Skin of body (tissue), 2 donors: ENCODE data around the gene MOSMO. TPM values are rescaled to one million over a fixed set of nuclear protein-coding genes. Genes with fewer than 3 reads are reported as not detected.
"Not testable (repeated sequence)": the region's sequence is repeated elsewhere in the genome, so short reads cannot be mapped to it uniquely, and the experiment has no call there.

Experiments
- DNase-seq: peaks from one replicate; lab custom pipeline; 2025; lab: John Stamatoyannopoulos, UW
- total RNA-seq: library from RNA; depleted of rRNA; stranded (reverse); fragments of >200 nt; gene quantifications from one replicate; pipeline ENCODE4 v1.2.3, GENCODE V29; 2014

MOSMO gene
- total RNA-seq, 1 donor from 2014 or later, result 13.6 TPM

- not testable (repeated sequence) for DNase-seq
These were observed 36.0 kb downstream of the MOSMO start for GRCh38 chr16:22043882-22044281.

- not testable (repeated sequence) for DNase-seq
These were observed 38.0 kb downstream of the MOSMO start for GRCh38 chr16:22045888-22046287.

- DNase-seq, result no peak
These were observed 43.1 kb downstream of the MOSMO start for GRCh38 chr16:22050963-22051362.

GRCh38 chr16:22052980-22053379 is 45.1 kb downstream of the MOSMO start:
- DNase-seq, result no peak

DNA sequence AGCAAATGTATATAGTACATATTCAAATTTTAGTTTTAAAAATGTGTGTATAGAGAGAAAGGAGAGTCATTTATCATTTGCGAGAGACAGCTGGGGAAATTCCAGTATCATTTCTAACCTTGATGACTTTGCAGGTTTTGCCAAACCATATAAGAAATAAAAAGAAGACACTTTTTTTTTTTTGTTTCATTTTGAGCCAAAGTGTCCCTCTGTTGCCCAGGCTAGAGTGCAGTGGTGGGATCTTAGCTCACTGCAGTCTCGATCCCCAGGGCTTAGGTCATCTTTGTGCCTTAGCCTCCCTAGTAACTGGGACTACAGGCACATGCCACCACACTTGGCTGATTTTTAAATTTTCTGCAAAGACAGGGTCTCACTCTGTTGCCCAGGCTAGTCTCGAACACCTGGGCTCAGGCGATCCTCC is 46.0 kb downstream of the MOSMO start:
- DNase-seq, result no peak

DNA sequence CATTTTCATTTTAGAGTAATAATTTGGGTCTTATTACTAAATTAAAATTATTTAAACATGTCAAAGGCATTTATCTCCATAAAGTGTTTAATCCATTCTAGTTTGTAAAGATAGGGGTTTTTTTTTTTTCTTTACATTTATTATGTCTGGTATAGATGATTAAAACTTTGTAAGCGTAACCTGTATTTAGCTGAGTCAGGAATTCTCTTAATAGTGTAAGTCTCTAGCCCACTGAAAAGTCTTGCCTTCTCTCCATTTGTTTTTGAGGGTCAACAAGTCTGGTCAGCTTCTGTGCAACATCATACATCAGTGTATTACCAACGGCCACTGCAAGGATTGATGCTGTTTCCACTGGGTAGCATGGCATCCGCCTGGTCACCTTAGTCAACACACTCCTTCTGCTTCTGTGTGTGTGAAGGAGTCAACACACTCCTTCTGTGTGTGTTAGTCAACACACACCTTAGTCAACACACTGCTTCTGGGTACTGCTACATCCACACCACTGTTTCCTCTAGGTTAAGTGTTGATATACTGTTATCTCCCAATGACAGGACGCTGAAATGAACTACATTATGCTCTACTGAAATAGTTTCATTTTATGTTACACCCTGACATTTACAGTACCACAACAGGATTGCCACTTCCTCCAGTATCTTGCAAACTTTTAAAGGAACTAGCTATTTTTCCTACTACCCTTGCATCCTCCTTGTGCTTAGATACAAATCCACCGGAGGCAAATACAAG is 47.1 kb downstream of the MOSMO start:
- DNase-seq, result no peak

GRCh38 chr16:22055881-22056280 is 48.0 kb downstream of the MOSMO start:
- DNase-seq, result no peak

GRCh38 chr16:22063888-22064467 is 56.1 kb downstream of the MOSMO start:
- DNase-seq, result no peak

DNA sequence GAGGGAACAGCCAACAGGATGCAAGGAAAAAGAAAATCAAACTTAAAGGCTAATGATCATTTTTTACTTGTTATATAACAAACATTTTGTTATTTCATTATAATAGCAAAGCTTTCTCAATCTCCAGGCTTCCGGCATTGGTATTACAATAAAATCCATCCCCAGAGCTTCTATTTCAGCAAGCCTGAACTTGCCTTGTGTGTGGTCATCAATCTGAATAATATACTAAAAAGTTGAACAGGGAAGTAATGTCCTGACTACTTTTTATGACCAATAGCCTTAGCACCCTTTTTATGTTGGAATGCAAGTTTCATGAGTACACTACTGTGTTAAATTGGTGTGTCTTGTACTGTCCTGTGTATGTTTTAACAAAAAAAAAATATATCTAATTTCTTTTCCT is 57.3 kb downstream of the MOSMO start:
- DNase-seq, result no peak

GRCh38 chr16:22070361-22071330 is 62.7 kb downstream of the MOSMO start:
- DNase-seq, result no peak

DNA sequence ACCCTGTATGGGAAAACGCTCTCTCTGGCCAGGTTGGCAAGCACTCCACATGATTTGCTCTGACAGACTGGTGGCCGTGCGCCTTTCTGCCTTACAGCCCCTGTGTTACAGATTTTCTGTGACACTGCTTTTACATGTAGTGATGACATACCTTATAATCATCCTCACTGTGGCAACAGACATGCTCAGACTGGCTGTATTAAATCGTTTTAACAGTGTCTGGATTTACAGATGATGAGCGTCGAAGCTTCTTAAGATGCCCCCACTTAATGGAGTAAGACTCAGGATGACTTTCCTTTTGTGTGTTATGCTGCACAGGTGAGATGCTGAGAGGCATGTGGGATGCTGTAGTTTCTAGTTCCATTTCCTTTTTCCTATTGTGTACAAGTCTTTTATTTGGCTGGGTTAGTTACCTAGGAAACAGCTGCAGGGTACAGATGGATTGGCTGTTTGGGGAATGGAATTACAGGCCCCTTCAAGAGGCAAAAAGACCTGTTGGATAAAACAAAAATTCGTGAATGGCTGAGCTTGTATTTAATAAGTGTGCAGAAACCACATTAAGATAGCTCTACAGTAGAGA is 63.5 kb downstream of the MOSMO start:
- no peak for DNase-seq

DNA sequence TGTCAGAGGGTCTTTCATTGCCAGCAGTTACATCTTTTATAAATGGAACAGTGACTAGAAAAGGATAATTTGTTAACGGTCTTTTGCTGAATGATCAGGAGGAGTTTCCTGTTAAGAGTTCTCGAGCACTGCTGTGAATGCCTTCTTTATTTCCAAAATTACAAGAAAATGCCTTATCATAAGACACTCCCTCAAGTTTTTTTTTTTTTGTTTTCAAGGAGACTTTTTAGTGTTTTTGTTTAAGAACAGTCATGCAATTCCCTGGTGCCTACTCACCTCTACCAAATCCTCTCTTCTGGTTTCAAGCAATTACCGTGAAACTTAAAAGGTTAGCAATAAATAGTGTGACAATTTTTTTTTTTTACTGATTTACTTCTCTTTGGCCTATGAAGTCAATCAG is 65.4 kb downstream of the MOSMO start:
- DNase-seq, result no peak

GRCh38 chr16:22075043-22075757 is 67.3 kb downstream of the MOSMO start:
- no peak for DNase-seq

DNA sequence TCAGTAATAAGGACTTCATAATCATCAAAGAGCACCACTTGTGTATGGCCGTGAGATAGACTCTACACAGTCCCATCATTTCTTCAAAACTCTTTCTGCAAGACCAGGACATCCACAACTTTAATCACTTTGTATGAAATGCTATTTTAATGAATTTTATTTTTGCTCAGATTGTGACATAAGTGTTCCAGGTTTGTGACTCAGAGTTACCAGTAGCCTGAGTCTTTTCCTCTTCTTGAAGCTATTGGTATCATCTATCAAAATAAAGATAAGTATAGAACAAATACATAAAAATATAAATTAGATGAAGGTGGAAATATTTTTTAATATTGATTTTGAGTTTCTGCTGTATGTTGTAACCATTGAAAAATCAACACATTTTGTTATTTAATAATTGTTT is 67.9 kb downstream of the MOSMO start:
- no peak for DNase-seq

DNA sequence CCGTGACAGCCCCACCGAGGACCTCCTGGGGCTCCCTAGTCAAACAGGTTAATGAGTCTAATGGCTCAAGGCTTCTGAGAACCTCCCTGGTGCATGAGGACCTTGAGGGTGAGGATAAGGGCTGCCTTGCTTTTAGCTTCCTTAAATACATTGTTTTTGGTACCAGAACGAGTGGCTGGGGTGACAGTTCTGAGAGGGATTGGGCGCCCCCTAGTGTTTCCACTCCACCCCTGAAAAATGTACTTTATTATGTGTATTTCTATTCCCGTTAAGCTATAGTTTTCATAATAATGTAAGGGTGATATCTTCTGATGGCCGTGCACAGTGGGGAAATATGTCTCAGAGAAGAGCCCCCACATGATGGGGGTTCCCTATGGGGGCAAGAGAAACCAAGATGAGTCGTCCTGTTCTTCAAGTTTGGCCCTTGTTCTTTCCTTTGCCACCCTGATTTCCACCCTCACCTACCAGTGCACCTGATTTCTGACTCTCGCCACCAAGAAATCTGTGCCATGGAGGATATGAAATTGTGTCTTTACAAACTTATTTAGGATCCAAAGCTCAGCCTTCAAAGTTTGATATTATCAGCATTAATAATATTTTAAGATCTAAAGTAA is 69.9 kb downstream of the MOSMO start:
- peak; percentile 32 for DNase-seq

- DNase-seq, result no peak
These were observed 70.7 kb downstream of the MOSMO start for GRCh38 chr16:22078656-22079055.

DNA sequence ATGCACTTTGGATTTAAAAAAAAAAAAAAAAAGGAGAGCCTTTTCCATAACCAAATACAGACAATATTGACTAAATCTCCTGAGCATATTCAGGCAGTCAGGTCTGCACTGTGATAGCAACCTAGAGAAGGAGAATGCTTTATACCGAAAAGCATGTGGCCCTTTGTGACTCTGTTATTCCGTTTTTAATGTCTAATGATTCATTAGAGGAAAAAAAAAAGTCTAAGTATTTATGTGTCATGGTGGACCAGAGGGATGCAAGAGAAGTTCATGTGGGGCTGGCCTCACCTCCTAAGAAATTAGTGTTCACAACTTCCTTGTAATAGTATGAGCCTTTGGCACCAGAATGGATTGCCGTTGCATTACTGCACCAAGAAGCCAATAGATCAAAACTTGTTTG is 73.1 kb downstream of the MOSMO start:
- no peak for DNase-seq

DNA sequence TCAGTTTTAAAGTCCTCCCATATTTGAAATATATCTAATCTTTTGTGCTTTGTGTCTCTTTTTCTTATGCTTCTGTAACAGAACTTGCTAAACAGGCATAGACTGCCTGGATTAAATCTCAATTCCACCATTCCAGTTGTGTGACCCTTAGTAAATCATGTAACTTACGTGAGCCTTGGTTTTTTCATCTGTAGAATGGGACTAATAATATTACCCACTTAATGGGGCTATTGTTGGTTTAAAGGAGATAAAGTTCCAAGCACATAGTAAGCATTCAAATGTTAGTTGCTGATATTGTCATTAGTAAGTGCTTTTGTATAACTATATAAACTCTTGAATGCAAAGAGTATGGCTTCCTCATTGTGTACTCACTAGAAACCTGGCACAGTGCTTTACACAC is 78.5 kb downstream of the MOSMO start:
- no peak for DNase-seq

DNA sequence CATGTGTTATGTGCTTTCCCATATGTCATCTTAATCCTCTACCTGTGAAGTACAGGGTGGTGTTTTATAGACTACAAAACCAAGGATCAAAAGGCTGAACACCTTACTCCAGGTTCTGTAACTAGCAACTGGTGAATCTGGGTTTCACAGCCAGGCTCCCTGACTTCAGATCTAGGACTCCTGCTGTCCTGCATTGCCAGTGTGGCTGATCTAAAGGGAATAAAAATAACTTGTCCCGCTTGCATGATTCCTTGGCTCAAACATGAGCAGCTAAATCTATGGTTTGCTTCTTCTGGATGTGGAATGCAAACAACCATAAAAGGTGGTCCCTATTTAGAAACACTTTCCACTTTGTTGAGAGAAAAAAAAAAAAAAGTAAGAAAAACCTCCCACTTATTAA is 80.7 kb downstream of the MOSMO start:
- no peak for DNase-seq

- DNase-seq, result no peak
These were observed 82.0 kb downstream of the MOSMO start for GRCh38 chr16:22089910-22090309.

- DNase-seq, result no peak
These were observed 83.8 kb downstream of the MOSMO start for GRCh38 chr16:22091721-22092120.
